HG02588 (cell line): Measurements from ENCODE around the gene BIRC5.

Experiments
- ATAC-seq: cut with Tn5 transposase; IDR thresholded peaks from one replicate; pipeline ENCODE4 v1.9.1; 2021; ENCODE audit warnings: mild to moderate bottlenecking, moderate library complexity; ENCODE audit not compliant: unreplicated experiment

The BIRC5 gene

DNA sequence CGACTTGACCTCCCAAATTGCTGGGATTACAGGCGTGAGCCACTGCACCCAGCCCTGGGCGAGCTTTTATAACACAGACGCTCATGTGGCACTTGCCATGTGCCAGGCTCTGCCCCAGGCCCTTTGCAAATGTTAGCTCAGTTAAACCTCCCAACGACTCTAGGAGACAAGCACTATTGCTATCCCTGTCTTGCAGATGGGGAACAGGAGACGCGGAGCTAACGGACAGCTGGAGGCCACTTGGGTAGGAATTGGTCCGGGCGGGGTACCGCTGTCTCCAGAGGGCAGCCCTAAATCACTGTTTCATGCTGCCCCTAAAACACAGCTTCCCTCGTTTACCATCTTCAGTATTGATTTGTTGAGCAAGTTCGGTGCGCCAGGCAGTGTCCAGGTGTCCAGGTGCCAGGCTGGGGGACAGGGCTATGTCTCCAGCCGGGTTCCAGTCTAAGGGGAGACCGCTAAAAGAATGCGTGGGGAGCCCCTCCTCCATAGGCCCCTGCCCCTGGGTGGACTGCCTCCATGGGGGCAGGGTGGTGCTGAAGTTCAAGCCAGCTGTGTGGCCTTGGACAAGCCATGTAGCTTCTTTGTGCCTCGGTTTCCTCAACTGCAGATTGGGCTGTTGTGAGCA, 41.1 kb downstream of the BIRC5 start:
- ATAC-seq: no peak

DNA sequence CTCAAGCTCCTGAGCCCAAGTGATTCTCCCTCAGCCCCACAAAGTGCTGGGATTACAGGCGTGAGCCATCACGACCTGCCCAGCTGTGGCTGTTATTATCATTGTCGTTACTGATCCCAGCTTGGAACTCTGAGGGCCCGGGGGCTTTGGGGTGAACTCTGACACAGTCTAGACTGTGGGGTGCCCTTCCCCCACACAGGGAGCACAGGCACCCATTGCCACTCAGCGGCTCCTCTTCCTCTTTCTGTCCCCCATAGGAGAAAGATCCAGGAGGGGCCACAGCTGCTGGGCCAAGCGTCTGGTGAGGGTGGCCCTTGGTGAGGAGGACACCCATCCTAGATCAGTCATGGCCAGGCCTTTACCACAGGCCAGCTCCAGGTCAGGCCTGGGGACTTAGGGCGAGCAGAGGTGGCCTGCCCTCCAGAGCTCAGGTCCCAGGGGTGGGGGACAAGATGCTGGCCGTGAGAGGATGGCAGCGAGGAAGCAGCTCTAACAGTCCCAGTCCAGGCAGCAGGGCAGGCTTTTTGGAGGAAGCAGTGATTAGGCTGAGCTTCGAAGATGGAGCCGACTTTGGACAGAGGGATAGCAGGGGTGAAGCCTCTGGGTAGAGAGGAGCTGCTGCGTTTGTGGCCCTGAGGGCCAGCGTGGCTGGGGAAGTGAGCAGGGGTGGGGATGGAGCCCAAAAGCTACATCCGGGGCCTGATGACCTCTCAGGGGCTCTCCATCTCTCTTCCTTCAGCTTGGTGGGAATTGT, 42.1 kb downstream of the BIRC5 start:
- no peak for ATAC-seq

DNA sequence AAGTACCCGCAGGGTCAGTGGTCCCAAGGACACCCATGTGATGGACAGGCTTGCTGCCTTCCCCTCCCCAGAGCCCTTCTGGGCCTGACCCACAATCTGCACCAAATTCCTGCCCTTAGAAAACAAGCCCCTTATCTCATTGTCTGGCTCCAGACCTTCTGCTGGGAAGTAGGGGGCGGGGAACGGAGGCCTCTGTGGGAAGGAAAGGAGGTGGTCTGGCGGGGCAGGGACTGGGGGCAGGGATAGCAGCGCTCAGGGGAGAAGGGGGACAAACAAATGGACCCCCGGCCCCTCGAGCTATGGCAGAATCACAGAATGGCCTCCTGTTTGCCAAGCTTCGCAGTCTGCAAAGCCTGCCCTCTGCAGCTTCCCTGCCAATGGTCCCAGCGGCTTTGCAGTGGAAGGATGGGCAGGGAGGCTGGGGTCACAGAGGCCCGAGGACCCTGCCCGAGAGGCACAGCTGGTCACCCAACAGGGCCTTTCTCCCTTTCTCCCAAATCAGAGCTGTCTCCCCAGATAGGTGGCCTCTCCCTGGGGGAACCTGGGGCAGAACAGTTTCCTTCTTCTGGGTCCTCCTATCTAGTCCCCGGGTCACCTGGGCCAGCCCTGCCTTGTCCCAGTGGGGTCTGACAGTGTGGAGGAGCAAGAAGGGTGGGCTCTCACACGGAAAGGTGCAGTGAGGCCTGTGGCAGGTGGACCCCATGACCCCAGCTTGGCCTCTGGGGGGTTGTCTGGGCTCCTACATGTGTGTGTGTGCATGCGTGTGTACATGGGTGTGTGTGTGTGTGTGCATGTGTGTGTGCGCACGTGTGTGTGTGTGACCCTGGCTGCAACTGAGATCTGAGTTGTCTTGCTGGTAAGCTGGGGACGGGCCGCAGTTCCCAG, 42.9 kb downstream of the BIRC5 start:
- ATAC-seq: no peak

DNA sequence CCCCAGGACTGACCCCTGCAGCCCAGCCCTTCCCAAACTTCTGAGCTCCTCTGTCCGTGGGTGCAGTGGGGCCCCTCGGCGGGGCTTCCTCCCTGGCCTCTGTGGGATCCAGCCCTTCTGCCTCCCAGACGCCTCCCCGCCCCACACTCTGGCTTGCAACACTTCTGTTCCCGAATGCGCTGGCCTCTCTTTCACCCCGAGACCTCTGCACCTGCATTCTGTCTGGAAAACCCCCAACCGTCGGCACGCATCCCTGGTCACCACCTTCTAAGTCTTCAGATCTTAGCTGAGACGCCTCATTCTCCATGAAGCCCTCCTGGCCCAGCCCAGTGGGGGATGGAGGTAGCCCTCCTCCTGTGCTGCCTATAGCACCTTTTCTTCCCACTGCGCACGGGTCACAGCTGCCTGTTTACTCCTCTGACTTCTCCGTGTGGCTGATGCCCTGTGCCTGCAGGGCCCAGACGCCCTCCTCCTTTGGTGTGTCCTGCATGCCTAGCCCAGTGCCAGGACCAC, 43.8 kb downstream of the BIRC5 start:
- ATAC-seq: no peak

DNA sequence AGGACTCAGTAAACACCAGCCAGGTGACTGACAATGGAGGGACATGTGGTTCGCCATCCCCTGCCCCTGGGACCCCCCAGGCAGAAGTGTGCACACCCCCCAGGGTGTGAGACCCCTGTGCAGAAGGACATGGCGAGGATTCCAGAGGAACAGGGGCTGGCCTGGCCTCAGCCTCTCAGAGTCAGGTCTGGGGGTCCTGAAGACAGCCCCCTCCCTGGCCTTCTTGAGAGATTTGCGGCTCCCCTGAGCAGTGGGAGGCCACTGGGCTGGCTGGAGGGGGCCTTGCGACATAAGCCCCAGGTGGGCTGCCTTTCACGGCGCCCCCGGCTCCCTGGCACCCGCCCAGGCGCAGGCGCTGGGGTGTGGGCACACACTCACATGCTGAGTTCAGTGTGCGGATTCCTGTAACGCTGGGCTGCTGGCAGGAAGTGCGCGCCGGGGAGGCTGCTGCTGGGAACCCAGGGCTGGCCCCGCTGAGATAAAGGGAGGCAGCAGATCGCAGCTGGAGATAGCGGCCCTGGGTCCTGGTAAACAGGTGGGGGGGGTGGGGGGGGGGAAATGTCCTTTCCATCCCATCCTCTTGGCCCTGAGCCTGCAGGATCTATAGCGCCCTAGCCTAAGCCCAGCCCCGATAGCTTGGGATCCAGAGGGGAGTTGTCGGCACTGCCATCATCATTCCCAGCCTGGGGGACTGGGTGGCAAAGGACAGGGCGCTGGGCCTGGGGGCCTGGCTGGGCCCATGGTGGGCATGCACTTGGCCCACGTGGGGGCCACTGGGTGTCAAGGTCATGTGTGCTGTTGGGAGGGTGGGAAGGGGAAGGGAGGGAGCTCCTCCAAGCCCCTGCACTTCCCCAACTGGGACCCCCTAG, 44.5 kb downstream of the BIRC5 start:
- ATAC-seq: no peak

DNA sequence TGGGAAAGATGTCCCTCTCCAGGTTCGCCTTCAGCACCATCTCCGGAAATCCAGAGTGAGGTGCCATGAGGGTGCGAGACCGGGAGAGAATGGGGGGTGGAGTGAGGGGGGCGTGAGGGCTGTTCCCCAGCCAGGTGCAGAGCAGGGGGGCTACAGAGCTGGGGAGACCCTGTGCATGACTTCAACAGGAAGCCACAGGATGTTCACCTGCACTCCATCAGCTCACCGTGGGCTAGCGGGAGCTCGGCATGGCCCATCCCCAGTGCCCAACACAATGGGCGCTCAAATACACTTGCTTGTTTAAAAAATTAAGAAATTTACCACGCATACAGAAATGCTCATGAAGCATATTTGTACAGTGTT, 45.1 kb downstream of the BIRC5 start:
- no peak for ATAC-seq

DNA sequence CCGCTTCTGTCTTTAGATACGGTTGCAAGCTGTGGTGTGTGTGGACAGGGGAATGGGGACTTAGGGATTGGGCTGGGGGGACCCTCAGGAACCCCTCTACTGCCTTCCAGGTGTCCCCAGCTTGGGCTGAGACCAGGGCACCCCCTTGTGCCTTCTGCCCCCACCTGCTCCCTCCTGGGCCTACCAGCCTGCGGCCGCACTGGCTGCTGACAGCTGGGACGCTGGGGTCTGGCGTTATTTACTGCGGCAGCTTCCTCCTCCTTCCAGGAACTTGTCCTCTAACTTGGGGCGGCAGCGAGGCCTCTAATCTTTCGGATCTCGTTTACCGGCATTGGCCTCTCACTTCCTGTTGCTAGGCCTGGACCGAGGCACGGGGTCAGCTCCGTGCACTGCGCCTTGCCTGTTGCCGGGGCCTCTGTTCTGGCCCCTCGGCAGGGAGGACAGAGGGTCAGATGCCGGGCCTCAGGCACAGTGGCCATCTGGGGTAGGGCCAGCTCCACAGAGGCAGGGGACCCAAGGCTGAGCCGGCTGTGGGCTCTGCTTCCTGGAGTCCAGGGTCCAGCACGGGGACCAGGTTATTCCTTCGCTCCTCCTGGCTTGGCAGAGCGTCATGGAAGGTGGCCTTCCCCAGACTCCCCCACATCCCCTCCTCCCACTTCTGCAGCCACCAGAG, 49.1 kb downstream of the BIRC5 start:
- ATAC-seq: no peak

DNA sequence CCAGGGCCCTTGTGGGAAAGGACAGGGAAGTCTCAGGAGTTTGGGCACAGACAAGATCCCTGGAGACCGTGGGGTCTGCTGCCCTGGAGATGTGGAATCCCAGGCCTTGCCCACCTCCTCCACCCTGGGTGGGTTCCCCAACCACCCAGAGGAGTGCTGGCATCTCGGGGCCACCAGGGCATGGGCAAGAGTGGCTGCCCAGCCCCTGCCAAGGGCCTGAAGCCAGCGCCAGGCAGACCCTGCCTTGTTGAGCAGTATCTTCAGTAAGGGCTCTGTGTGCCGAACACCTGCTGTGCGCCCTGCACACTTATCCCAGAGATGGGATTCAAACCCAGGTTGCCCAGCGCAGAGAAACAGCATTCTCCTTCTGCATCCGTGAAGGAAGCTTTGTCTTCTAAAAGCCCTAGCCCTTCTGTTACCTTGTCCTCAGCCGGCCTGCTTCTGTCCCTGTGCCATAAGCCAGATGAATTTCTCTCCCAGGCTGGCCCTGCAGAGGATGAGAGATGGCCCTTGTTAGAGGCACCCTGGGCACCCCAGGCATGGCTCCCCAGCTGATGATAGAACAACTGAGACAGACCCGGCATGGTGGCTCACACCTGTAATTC, 49.8 kb downstream of the BIRC5 start:
- ATAC-seq: no peak

DNA sequence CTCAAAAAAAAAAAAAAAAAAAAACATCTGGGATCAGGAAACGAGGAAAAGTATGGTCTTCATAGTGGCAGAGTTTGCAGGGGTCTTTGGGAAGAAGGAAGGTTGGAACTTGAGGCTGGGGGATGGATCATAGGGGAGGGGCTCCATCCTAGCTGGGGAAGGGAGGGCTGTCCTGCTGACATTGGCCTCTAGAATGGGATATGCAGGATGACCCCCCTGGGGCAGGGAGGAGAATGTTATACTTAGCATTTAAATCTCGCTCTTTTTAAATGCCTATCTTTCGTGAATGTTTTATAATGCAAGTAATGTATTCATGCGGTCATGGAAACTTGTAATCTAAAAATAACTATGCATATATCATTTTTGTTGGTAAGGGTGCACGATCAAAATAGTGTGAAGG, 50.5 kb downstream of the BIRC5 start:
- ATAC-seq: no peak

DNA sequence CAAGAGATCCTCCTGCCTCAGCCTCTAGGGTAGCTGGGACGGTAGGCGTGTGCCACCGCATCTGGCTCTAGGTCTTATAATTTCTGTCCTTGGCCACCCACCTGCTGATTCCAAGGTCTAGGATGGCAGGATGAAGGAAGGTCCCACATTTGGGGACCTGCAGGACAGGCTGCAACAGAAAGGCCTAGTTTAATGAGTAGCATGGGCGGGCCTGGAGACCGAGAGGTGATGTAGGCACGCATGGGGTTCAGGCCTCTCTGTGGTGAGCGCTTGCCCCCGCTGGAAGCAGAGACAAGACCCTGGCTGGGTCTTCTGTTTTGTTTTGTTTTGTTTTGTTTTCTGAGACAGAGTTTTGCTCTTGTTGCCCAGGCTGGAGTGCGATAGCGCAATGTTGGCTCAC, 51.1 kb downstream of the BIRC5 start:
- ATAC-seq: no peak

DNA sequence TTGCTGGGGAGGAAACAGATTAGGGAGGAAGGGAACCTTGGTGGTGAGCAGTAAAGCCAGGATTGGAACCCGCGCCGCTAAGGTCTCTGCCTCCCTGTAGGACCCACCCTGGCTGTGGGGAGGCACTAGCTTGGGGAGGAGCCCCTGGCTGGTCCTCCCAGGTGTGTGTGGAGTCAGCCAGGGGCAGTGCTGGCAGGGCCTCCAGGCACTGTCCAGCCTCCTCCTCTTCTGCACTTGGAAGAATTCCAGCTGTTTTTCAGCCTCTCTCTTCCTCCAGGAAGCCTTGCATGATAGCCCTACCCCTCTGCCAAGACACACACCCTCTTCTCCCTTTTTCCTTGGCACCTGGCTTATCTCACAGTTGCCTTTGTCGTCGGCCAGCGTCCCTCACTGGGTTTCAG, 52.2 kb downstream of the BIRC5 start:
- ATAC-seq: no peak

DNA sequence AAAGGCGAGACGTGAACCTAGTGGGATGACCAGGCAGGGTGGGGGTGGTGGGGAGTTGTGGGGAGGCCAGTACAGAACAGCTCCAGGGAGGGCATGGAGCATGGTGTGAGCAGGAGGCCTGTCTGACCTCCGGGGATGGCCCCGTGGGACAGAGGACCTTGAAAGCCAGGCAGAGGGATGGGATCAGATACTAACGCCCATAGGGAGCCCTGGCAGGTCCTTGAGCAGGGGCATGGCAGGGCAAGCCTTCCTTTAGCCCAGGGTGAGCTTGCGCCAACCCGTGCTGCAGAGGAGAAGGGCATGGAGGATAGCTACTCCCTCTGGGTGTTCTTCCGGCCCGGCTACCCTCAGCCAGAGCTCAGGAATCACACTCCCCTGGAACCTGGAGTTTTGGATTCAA, 52.7 kb downstream of the BIRC5 start:
- ATAC-seq: no peak

DNA sequence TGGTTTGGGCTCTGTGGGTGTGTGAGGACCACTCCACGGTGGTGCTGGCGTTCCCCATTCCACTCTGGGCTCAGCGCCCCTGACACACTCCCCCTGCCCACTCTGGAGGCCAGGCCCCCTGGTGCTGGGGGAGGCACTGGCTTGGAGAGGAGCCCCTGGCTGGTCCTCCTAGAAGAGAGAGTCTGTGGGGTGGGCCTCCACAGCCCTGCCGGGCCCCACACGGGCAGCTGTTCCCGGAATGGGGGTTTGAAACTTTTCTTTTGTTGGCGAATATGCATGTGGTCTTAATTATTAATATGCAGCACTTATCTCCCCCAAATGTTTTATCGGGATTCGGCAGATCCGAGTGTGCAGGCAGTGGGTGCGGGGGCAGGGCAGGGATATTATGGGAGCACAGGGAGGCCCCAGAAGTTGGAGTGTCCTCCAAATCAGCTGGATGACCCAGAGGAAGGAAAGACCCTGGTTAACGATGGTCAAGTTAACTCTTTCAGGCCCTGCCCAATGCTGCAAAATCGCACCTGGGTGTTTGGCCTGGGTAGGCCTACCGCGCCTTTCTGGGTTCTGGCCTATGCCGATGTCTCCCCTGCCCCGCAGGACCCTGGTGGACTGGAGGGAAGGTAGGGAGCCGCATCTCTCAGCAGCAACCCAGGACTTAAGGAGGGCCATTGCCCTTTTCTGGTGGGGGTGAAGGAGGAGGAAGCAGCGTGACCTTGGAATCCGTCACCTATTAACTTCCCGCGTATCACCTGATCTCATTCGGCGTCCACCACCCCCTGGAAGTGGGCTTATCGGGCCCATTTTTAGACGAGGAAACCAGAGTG, 53.4 kb downstream of the BIRC5 start:
- ATAC-seq: no peak

DNA sequence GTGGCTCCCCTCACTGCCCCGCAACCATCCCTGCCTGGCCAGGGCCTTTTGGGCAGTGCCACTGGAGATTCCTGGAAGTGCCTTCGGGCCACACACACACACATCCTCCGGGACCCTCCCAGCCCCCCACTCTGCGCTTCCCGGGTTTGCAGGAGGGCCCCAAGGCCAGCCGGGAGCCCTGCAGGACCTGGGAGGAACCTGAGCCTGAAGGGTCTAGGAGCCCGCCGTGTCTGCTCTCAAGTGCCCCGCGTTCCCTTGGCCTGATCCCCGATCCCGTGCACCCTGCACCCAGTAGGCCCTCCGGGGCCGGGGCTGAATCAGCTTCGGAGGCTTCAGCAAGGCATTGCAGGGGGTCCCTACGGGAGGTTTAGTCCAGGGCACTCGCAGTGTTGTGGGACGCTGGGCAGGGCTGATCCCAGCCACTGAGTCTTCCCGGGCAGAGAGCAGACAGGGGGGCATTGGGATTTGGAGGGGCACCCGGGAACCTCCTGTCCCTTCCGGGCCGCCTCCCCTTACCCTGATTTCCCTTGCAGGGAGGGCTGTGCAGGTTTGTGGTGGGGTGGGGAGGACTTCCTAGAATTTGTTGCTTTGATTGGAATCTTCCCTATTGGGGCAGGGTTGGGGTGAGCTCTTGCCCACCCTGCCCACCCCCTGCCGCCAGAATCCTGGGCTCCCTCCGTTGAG, 54.3 kb downstream of the BIRC5 start:
- ATAC-seq: no peak

DNA sequence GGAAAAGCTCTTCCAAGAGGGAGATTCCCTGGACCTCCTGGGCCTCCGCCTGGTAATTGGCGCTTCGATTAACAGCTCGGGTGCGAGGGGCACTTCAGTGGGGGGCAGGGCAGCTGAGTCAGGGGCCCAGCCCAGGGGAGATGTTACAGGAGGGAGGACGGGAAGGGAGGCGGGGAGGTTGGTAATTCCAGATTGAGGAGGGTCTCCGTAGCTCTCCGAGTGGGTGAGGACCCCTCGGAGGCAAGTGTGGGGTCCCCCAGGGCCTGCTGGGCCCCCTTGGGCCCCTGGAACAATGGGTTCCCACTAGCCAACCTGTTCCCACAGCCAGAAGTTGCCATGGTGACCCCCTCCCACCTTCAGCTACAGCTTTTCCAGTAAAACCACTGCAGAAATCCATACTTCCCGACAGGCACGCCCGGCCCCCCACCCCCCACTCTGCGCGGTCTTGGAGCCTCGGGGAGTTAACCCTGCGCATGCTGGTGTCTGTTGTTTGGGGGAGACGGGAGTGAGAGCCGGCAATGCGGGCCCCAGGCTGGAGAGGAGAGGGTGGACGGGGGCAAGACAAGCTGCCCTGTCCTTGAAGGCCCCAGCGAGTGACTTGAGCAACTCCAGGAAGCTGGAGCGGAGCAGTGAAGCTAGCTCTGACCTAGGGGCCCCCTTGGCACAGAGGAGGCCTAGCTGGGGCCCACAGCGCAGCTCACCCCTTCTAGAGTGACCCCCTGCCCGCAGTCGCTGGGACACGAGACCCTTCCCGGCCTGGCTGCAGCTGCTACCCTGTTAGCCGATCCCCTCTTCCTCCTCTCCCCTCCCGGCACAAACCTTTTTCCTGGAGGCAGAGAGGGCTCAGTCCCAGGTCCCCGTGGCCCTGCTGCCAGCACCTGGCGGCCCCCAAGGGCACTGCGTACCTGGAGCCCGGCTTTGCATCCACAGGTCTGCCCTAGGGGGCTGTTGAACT, 55.2 kb downstream of the BIRC5 start:
- no peak for ATAC-seq

DNA sequence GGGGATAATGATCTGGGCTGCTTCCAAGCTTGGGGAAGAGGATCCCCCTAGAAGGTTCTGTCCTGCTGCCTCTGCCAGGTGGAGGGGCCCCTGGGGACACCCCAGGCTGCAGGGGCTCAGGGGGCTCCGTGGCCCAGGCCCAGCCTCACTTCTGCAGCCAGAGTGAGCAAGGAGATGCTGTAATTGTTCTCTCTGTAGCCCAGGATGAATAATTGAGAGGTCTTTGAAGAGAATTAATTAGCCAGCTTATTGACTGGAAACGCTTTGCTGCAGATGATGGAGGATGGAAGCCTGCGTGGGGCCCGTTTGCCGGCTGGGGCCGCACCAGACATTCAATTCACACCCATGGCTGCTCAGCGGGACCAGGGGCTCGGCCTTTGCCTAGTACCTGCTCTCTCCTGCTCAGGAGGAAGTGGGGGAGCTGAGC, 55.9 kb downstream of the BIRC5 start:
- no peak for ATAC-seq
